Muscle layer of colon (tissue), 2 donors: ENCODE measurements around the gene C1orf115.
"Not testable (repeated sequence)": the region's sequence is repeated elsewhere in the genome, so short reads cannot be mapped to it uniquely, and the experiment has no call there.

Experiments
- H3K27ac ChIP-seq: one replicate; pipeline ENCODE4 v1.7.0; 2013; ENCODE audit warnings: low read depth, mild to moderate bottlenecking, low read length, moderate library complexity
- H3K27me3 ChIP-seq, 2 donors: one replicate each; pipeline ENCODE4 v1.7.0; 2013; ENCODE audit warnings: low read length in 2 of 2, mild to moderate bottlenecking in 2 of 2; ENCODE audit not compliant: insufficient read depth in 2 of 2, control insufficient read depth in 1 of 2
- H3K36me3 ChIP-seq: one replicate; pipeline ENCODE4 v1.7.0; 2013; ENCODE audit warnings: mild to moderate bottlenecking, low read length; ENCODE audit not compliant: insufficient read depth
- H3K4me1 ChIP-seq: one replicate; pipeline ENCODE4 v1.7.0; 2013; ENCODE audit warnings: mild to moderate bottlenecking, low read length; ENCODE audit not compliant: insufficient read depth
- H3K4me3 ChIP-seq, 2 donors: one replicate each; pipeline ENCODE4 v1.7.0; 2013; ENCODE audit warnings: low read length in 2 of 2, low read depth in 1 of 2, mild to moderate bottlenecking in 1 of 2, moderate library complexity in 1 of 2
- H3K9ac ChIP-seq: one replicate; pipeline ENCODE4 v1.7.0; 2013; ENCODE audit warnings: low read length
- H3K9me3 ChIP-seq: one replicate; pipeline ENCODE4 v1.7.0; 2013; ENCODE audit warnings: mild to moderate bottlenecking, low read length
- donor health status: abdominal sarcoma.
- donor health status: Adenocarcinoma of cecum.

The C1orf115 gene

GRCh38 chr1:220708244-220708643 lies 18.1 kb downstream of the C1orf115 start:
- H3K9ac ChIP-seq: no peak overlapping the region
- H3K36me3 ChIP-seq: no peaks in the 10 kb centered on the region
- no peaks in the 10 kb centered on the region for H3K27me3 ChIP-seq
- H3K9me3 ChIP-seq: no peaks in the 10 kb centered on the region
- no peak overlapping the region for H3K27ac ChIP-seq
- H3K4me3 ChIP-seq: no peak overlapping the region
- no peaks in the 10 kb centered on the region for H3K4me1 ChIP-seq

GRCh38 chr1:220708936-220709801 lies 19.0 kb downstream of the C1orf115 start:
- H3K9ac ChIP-seq: no peak overlapping the region
- H3K36me3 ChIP-seq: no peaks in the 10 kb centered on the region
- H3K4me1 ChIP-seq: no peaks in the 10 kb centered on the region
- H3K4me3 ChIP-seq: no peak overlapping the region
- H3K9me3 ChIP-seq: no peaks in the 10 kb centered on the region
- no peaks in the 10 kb centered on the region for H3K27me3 ChIP-seq
- H3K27ac ChIP-seq: no peak overlapping the region

- H3K9ac ChIP-seq: no peak overlapping the region
- H3K4me1 ChIP-seq: no peaks in the 10 kb centered on the region
- H3K4me3 ChIP-seq: no peak overlapping the region
- no peak overlapping the region for H3K27ac ChIP-seq
- H3K9me3 ChIP-seq: no peaks in the 10 kb centered on the region
- no peaks in the 10 kb centered on the region for H3K36me3 ChIP-seq
- no peaks in the 10 kb centered on the region for H3K27me3 ChIP-seq
These were observed 20.2 kb downstream of the C1orf115 start for GRCh38 chr1:220710333-220710732.

- Histone ChIP-seq H3K9ac (no peak overlapping the region), H3K27ac (no peak overlapping the region), H3K4me1 (no peaks in the 10 kb centered on the region), H3K27me3 (no peaks in the 10 kb centered on the region), H3K4me3 (no peak overlapping the region), H3K36me3 (no peaks in the 10 kb centered on the region), H3K9me3 (no peaks in the 10 kb centered on the region)
These were observed 21.1 kb downstream of the C1orf115 start for GRCh38 chr1:220711056-220711809.

- H3K4me3 ChIP-seq, H3K4me1 ChIP-seq, H3K27me3 ChIP-seq, H3K27ac ChIP-seq, H3K36me3 ChIP-seq, H3K9ac ChIP-seq, H3K9me3 ChIP-seq: not testable (repeated sequence)
These were observed 25.8 kb downstream of the C1orf115 start for GRCh38 chr1:220715986-220716385.

GRCh38 chr1:220717800-220718640 lies 27.9 kb downstream of the C1orf115 start:
- no peaks in the 10 kb centered on the region for H3K4me1 ChIP-seq
- no peaks in the 10 kb centered on the region for H3K36me3 ChIP-seq
- no peaks in the 10 kb centered on the region for H3K9me3 ChIP-seq
- H3K9ac ChIP-seq: no peak overlapping the region
- no peaks in the 10 kb centered on the region for H3K27me3 ChIP-seq
- no peak overlapping the region for H3K4me3 ChIP-seq
- H3K27ac ChIP-seq: no peak overlapping the region

GRCh38 chr1:220721266-220721665 lies 31.1 kb downstream of the C1orf115 start:
- H3K27ac ChIP-seq, H3K9me3 ChIP-seq, H3K4me3 ChIP-seq, H3K4me1 ChIP-seq, H3K27me3 ChIP-seq, H3K9ac ChIP-seq, H3K36me3 ChIP-seq: not testable (repeated sequence)

- Histone ChIP-seq H3K36me3 (no peaks in the 10 kb centered on the region), H3K27ac (no peak overlapping the region), H3K4me1 (no peaks in the 10 kb centered on the region), H3K9ac (no peak overlapping the region), H3K4me3 (no peak overlapping the region), H3K9me3 (no peaks in the 10 kb centered on the region), H3K27me3 (no peaks in the 10 kb centered on the region)
These were observed 36.5 kb downstream of the C1orf115 start for GRCh38 chr1:220726634-220727033.

- Histone ChIP-seq H3K27ac (no peak overlapping the region), H3K4me1 (no peaks in the 10 kb centered on the region), H3K27me3 (no peaks in the 10 kb centered on the region), H3K9me3 (no peaks in the 10 kb centered on the region), H3K36me3 (no peaks in the 10 kb centered on the region), H3K4me3 (no peak overlapping the region), H3K9ac (no peak overlapping the region)
These were observed 37.4 kb downstream of the C1orf115 start for GRCh38 chr1:220727519-220727918.

GRCh38 chr1:220730486-220730885 lies 40.3 kb downstream of the C1orf115 start:
- H3K27me3 ChIP-seq: no peaks in the 10 kb centered on the region
- no peak overlapping the region for H3K9ac ChIP-seq
- no peak overlapping the region for H3K4me3 ChIP-seq
- no peaks in the 10 kb centered on the region for H3K4me1 ChIP-seq
- no peaks in the 10 kb centered on the region for H3K9me3 ChIP-seq
- no peak overlapping the region for H3K27ac ChIP-seq
- H3K36me3 ChIP-seq: no peaks in the 10 kb centered on the region

GRCh38 chr1:220732137-220732536 lies 42.0 kb downstream of the C1orf115 start:
- H3K27ac ChIP-seq: no peak overlapping the region
- H3K27me3 ChIP-seq: no peaks in the 10 kb centered on the region
- H3K4me1 ChIP-seq: no peaks in the 10 kb centered on the region
- no peak overlapping the region for H3K4me3 ChIP-seq
- no peak overlapping the region for H3K9ac ChIP-seq
- H3K36me3 ChIP-seq: no peaks in the 10 kb centered on the region
- no peaks in the 10 kb centered on the region for H3K9me3 ChIP-seq
